Activated CD4-positive, CD25-positive, alpha-beta regulatory T cell treated with anti-CD3 and anti-CD28 coated beads, Interleukin-2, amount 50 U/mL, for 16 hours (primary cell): ENCODE data around the gene RAX2.
"Not testable (repeated sequence)": the region's sequence is repeated elsewhere in the genome, so short reads cannot be mapped to it uniquely, and the experiment has no call there.

Experiments
- DNase-seq: peaks from one replicate; pipeline ENCODE4 v3.0.0-alpha.2; 2020; ENCODE audit warnings: low read depth, low spot score

RAX2 gene

GRCh38 chr19:3771906-3772455 lies at the start of gene RAX2:
Gene RAX2, minus strand, starts transcription at chr19:3772228. Its CDS starts 486 bp downstream, at chr19:3771742.
- DNase-seq = no peak

- no peak for DNase-seq
Measured at GRCh38 chr19:3821156-3821555, 49.1 kb upstream of the RAX2 start.

GRCh38 chr19:3819989-3820388 lies 48.0 kb upstream of the RAX2 start:
- no peak for DNase-seq

GRCh38 chr19:3818918-3819317 lies 46.9 kb upstream of the RAX2 start:
- no peak for DNase-seq

- DNase-seq = no peak
Measured at GRCh38 chr19:3818466-3818865, 46.4 kb upstream of the RAX2 start.

GRCh38 chr19:3817761-3818160 lies 45.7 kb upstream of the RAX2 start:
- DNase-seq = no peak

- no peak for DNase-seq
Measured at GRCh38 chr19:3816566-3817218, 44.7 kb upstream of the RAX2 start.

GRCh38 chr19:3816148-3816547 lies 44.1 kb upstream of the RAX2 start:
- DNase-seq = not testable (repeated sequence)

GRCh38 chr19:3814648-3815047 lies 42.6 kb upstream of the RAX2 start:
- DNase-seq = no peak

- no peak for DNase-seq
Measured at GRCh38 chr19:3813473-3814392, 41.7 kb upstream of the RAX2 start.

- no peak for DNase-seq
Measured at GRCh38 chr19:3810708-3811355, 38.8 kb upstream of the RAX2 start.

GRCh38 chr19:3809881-3810707 lies 38.1 kb upstream of the RAX2 start:
- no peak for DNase-seq

- DNase-seq = no peak
Measured at GRCh38 chr19:3808420-3809143, 36.6 kb upstream of the RAX2 start.

- DNase-seq = no peak
Measured at GRCh38 chr19:3807574-3808354, 35.7 kb upstream of the RAX2 start.

- no peak for DNase-seq
Measured at GRCh38 chr19:3807131-3807480, 35.1 kb upstream of the RAX2 start.

- DNase-seq = no peak
Measured at GRCh38 chr19:3805859-3806258, 33.8 kb upstream of the RAX2 start.

GRCh38 chr19:3804429-3804828 lies 32.4 kb upstream of the RAX2 start:
- no peak for DNase-seq

- DNase-seq = no peak
Measured at GRCh38 chr19:3803986-3804385, 32.0 kb upstream of the RAX2 start.

GRCh38 chr19:3803114-3803888 lies 31.3 kb upstream of the RAX2 start:
- no peak for DNase-seq
